HL-60/S4 treated with retinoic acid at 250 ng/mL for 4 days and 3 days (cell line): ENCODE results near the gene TMC4.

ENCODE experiments used
- in situ Hi-C: fragments of 300-500 bp; cut with MboI; formaldehyde crosslinking; loops from 2 replicates; pipeline ENCODE4 v1.7.0; 2022; ENCODE audit warnings: low sequenced_read_pairs

TMC4 gene

DNA sequence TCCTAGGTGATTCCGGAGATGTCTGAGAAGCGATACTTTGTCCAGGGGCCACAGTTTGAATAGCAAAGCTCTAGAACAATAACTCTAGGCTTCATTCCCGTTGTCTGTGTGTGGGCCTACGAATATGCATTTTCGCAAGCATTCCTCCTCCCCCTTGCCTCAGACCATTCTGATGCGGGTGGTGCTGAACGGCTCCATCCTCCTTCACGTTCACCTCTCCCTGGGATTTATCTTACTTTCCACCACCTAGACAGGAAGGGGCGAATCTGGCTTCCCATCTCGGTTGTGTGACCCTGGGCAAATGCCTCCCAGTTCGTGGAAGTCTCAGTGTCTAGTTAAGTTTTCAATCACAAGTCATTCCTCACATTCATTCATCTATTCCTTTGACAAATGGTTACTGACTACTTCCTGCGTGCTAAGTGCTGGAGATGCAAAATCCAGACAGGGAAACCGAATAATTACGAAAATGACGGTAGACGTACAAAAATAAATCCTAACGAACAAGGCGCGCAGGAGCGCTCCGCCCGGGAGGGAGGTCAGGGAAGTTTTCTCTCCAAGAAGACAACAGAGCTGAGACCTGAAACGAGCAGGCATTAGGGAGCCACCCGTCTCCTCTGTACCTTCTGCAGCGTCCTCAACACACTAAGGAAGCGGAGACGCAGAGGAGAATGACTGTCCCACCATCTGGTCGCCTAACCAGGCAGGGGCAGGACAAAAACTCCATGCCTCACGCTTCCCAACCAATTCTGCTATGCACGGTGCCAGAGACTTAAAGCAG is 36.7 kb downstream of the TMC4 start:
- in situ Hi-C loops, result no loop called here

DNA sequence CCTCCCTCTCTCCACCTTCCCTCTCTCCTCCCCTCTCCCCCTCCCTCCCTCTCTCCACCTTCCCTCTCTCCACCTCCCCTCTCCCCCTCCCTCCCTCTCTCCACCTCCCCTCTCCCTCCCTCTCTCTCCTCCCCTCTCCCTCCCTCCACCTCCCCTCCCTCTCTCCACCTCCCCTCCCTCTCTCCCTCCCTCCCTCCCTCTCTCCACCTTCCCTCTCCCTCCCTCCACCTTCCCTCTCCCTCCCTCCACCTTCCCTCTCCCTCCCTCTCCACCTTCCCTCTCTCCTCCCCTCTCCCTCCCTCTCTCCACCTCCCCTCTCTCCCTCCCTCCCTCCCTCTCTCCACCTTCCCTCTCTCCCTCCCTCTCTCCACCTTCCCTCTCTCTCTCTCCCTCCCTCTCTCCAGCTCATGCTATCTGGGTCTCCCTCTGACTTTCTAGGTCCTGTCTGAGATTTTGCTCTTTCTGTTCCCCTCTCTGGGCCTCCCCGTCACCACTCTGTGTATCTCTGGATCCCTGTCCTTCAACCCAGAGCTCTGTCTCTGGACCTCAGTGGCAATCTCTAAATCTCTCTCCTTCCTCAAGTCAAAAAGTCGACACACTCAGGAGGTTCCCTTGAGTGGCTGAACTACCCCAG is 38.9 kb downstream of the TMC4 start:
- in situ Hi-C loops, result no loop called here

DNA sequence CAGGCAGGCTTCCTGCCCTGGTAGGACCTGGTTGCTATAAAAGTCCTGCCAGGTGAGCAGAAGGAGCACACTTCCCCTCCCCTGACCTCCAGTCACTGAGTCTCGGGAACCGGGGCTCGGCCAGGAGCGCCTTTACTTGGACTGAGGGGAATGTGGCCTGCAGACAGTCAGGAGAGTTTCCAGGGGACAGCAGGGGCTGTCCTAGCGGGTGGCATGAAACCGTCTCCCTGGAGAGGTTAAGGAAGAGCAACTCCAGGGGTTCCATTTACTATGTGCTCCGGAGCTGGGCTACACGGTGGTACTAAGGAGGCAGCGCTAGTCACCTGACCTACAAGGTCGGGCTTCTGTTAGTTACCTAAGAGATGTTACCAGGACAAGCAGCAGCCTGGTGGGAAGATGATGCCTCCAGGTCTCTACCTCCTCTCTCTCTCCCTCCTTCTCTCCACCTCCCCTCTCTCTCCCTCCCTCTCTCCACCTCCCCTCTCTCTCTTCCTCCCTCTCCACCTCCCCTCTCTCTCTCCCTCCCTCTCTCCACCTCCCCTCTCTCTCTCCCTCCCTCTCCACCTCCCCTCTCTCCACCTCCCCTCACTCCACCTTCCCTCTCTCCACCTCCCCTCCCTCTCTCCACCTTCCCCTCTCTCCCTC is 39.5 kb downstream of the TMC4 start:
- in situ Hi-C loops, result no loop called here

DNA sequence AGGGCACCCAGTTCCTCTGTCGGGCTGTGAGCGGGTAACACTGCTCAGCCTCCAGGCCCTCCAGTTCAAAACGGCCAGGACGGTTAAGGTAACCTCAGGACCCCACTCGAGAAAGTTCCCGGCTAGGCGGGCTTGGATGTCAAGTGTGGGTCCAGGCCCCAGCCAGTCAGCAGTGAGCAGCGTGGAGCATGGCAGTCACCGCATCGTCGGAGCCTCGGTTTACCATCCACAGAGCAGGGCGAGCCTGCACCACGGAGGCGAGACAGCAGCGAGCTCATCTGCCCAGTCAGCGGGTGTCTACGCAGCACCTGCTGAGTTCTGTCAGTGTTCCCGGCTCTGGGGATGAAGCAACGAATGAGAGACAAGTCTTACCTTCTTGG is 43.4 kb downstream of the TMC4 start:
- in situ Hi-C loops, result no loop called here

DNA sequence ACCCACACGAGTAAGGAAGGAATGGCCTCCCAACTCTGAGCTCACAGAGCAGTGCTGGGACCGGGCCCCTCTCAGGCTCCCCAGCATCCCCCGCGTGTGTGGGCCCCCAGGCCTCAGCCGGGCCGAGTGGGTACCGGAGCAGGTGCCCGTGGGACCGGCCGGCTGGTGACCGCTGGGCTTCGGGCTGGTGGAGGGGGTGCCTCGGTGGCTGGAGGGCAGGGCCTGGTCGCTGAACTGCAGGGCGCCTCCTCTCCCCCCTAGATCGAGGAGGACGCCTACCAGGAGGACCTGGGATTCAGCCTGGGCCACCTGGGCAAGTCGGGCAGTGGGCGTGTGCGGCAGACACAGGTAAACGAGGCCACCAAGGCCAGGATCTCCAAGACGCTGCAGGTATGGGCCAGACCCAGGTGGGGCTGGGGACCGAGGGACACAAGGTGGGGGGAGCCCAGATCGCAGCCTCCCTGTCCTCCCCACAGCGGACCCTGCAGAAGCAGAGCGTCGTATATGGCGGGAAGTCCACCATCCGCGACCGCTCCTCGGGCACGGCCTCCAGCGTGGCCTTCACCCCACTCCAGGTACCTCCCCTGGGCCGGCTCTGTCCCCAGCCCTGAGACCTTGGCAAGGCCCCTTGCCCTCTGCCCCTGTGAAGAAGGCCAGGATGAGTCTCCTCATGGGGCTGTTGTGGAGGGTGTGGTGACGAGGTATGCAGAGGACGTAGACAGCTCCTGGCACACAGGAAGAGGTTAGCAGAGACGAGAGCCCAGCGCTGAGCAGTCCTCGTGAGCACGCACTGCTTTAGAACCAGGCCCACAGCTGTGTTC is 44.0 kb downstream of the TMC4 start:
- in situ Hi-C loops, result no loop called here

DNA sequence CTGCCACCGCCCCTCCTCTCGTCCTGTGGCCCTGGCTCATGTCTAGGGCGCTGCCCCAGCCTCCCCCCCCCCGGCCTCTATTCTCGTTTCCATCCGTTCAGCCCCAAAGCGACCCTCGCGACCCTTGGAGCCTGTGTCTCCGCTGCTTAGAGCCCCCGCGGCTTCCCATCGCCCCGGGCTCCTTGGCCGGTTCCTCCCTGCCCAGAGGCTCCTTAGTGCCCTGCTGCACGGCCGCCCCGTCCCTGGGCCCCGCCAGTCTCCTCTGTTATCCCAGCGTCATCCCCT is 44.6 kb downstream of the TMC4 start:
- in situ Hi-C loops, result no loop called here

DNA sequence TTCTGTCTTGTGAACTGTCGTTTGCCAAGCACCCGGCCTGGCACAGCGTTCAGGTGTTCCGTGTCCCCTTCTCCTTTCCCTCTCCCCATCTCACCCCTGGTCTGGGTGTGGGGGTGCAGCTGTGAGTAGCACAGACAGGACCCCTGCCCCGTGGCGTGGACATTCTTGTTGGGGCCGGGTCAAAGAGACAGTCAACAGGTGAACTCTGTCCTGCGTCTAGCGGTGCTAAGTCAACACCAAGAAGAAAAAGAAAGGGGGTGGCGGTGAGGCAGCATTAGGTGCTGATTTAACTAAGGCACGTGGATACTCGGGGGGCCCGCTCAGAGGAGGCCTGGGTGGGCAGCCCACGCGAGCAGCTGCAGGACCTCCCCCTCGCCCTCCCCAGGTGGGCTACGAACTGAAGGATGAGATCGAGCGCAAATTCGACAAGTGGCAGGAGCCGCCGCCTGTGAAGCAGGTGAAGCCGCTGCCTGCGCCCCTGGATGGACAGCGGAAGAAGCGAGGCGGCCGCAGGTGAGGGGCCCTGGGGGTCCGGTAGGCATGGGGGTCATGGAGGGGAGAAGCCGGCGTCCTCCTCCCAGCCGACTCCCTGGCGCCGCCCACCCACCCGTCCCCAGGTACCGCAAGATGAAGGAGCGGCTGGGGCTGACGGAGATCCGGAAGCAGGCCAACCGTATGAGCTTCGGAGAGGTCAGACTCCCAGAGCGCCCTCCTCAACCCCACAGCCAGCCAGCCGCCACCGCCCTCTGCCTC is 45.1 kb downstream of the TMC4 start:
- in situ Hi-C loops, result no loop called here

DNA sequence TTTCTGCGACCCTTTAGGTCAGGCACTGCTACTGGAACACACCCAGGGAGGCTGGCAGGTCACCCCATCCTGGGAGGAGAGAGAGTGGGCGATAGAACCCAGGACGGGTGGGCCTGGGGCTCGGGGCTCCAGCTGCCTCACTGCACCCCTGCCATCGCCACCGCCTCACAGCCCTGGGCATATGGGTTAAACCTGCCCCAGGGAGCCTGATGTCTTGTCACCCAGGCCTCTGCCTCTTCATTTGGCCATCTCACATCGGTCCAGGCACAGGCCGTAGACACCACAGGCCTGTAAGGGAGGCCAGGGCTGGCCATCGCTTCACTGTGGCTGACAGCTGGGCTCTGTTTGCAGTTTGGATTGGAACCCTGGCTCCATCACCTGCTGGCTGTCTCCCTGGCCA is 47.2 kb downstream of the TMC4 start:
- in situ Hi-C loops, result no loop called here

DNA sequence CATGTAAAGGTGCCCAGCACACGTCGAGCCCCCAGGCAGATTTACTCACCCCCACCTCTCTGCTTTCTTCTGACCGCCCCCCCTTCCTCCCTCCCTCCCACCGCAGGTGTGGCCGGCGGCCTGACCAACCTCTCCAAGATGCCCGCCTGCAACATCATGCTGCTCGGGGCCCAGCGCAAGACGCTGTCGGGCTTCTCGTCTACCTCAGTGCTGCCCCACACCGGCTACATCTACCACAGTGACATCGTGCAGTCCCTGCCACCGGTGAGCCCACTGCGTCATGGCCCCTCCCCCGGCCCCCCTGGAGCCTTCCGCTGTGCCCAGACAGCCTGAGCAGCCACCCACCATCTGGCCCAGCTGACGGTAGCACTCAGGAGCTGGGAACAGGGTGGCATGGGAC is 48.6 kb downstream of the TMC4 start:
- in situ Hi-C loops, result no loop called here

DNA sequence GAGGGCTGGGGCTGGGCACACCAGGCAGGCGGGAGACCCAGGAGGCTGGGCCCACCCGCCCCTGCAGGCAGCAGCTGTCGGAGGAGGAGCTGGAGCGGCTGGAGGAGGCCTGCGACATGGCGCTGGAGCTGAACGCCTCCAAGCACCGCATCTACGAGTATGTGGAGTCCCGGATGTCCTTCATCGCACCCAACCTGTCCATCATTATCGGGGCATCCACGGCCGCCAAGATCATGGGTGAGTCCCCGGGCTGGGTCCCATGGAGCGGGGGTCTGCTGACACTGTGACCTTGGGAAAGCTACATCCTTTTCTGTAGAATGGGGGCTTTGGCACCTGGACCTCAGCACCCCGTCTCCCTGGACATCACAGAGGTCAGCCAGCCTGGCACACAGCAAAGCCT is 49.3 kb downstream of the TMC4 start:
- in situ Hi-C loops, result no loop called here

DNA sequence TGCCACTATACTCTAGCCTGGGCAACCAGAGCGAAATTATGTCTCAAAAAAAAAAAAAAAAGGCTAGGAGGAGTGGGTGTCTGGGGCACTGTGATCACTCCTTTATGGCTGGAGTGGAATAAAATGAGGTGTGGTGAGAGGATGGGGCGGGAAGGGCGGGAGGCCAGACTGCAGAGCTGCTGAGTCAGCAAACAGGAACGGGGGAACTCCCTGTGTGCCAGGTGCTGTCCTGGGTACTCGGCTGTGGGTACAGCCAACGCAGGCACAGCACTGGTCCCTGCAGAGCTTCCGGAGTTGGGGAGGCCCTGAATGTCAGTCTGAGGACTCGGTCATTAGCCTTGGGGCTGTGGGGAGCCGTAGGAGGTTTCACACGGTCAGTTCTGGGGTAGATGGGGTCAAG is 51.7 kb downstream of the TMC4 start:
- in situ Hi-C loops, result no loop called here

DNA sequence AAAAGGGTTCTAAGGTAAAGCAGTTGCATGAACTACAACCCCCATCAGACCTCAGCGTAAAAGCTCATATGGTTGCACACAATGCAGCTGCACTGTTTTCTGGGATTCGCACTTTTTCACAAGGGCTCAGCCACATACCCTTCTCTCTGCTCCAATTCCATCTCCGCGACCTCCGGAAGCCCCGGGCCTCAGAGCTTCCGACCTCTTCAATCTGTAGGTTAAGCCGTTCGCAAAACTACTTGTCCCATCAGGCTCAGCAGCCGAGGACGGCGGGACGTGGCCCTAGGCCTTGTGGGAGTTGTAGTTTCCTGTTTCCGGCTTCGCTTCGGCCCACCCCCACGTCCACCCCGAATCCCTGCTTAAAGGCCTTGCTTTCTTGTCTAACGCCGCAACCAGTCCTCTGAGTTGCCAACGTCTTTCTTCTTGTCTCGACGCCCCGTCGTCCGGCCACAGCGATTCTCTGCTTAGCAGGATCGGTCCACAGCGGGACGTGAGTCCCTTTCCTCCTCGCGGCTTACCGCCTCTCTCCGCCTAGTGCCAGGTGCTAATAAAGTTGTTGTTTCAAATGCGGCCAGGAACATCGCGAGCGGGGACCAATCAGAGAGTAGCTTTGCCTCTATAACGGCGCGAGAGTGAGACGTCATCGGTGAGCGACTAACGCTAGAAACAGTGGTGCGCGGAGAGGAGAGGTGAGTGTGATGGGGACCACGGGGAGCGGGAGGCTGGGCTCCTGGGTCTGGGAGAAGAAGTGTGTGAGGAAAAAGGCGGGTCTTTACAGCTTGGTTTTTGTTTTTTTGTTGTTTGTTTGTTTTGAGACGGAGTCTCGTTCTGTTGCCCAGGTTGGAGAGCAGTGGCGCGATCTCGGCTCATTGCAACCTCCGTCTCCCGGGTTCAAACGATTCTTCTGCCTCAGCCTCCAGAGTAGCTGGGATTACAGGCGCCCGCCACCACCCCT is 57.6 kb downstream of the TMC4 start, which contains the start of the genes PRPF31 and TFPT:
Gene PRPF31 (plus strand): TSS at position 646 of the 955 bp plus-strand sequence. CDS start 2,525 bp downstream, outside the sequence.
Gene TFPT (minus strand): TSS at position 549 of the 955 bp plus-strand sequence. CDS start 388 bp downstream, at position 161.
- in situ Hi-C loops, result no loop called here

DNA sequence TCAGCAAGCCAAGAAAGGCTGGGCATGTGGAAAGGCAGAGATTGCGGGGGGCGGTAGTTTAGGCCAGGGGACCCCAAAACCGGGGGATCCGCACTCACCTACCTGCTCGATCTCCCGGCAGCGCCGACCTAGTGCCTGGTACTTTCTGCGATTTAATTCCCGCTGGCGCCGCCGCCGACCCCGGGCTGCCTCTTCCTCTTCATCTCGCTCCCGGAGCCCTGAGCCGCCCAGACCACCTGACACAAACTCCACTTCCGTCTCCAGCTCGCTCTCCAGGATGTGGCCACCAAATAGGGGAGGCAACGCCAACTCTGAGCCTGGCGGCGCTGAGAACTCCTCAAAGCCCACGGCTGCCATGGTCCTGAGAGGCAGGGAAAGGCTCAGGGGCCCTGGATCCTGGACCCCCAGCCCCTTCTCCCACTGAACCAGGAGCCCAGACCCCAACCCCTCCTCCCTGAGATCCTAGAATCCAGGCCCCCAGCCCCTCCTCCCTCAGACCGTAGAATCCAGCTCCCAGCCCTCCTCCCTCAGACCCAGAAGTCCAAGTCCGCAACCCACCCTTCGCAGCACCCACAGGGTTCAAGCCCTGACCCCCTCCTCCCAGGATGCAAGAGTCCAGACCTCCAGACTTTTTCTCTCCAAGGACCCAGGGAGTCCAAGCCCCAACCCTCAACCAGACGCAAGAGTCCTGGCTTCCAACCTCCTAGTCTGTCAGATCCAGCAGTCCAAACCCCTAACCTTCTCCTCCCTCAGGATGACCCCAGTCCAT is 58.4 kb downstream of the TMC4 start:
- in situ Hi-C loops, result no loop called here
